CD4-positive, alpha-beta T cell treated with Interleukin-1 beta for 1 hour (primary cell): ENCODE measurements around the gene NUCB1.

Source experiments
- DNase-seq, 2 donors: peaks; one replicate each; pipeline ENCODE4 v3.0.0-alpha.2; 2020 to 2022

NUCB1 gene

DNA sequence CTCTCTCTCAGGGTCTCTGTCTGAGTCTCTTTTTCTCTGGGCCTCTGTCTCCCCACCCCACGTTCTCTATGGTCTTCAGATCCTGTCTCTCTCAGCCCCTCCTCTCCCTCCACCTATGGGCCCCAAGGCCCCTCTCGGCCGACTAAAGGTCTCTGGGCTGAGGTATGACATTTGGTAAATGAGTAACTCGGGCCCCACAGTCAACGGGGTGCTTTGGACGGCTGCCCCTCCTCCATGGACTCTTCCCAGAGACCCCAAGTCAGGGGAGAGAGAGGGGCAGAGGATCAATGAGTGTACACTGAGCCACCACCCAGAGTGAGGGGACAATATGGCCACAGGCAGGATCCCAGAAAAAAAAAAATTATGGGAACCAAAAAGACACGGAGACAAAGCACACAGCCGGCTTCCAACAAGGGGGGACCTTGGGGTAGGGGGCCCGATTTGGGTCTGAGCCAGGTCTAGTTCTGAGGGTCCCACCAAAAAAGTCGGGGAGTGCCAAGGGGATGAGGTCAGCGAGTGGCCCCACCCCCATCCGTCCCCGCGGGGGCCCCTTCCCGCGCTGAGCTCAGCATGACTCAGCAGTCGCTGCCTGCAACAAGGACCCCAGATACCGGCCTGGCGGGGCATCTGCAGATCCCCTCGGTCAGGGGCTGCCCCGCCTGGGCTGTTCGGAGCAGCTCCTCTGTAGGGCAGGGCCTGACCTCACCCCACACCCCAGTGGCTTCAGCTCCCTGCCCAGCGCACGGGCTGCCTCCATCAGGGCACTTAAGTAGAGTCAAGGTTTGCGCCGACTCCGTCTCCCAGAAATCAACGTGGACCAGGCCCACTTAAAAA, 63.5 kb downstream of the NUCB1 start:
- peak; percentile 54 to 63 for DNase-seq

GRCh38 chr19:48964205-48965039, 64.3 kb downstream of the NUCB1 start:
- no peak for DNase-seq

DNA sequence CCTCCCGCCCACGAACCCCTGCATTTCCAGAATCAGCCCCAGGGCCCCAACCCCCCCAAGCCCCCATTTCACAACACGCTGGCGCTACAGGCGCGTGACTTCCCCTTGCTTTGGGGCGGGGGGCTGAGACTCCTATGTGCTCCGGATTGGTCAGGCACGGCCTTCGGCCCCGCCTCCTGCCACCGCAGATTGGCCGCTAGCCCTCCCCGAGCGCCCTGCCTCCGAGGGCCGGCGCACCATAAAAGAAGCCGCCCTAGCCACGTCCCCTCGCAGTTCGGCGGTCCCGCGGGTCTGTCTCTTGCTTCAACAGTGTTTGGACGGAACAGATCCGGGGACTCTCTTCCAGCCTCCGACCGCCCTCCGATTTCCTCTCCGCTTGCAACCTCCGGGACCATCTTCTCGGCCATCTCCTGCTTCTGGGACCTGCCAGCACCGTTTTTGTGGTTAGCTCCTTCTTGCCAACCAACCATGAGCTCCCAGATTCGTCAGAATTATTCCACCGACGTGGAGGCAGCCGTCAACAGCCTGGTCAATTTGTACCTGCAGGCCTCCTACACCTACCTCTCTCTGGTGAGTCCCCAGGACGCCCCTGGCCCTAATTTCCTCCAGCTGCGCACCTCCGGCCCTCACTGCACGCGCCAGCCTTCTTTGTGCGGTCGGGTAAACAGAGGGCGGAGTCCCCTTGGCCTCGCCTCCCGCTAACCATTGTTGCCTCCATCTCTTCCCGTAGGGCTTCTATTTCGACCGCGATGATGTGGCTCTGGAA, 65.1 kb downstream of the NUCB1 start, which contains the start of gene FTL:
TSS of gene FTL (plus strand) at position 270 of the 766 bp plus-strand sequence. CDS start at position 469, 199 bp downstream.
- DNase-seq, result peak; percentile 93 to 96

GRCh38 chr19:48965806-48966540, 65.9 kb downstream of the NUCB1 start:
- peak; percentile 87 to 89 for DNase-seq

- DNase-seq, result no peak
Observed at GRCh38 chr19:48966541-48967345, 66.6 kb downstream of the NUCB1 start.

DNA sequence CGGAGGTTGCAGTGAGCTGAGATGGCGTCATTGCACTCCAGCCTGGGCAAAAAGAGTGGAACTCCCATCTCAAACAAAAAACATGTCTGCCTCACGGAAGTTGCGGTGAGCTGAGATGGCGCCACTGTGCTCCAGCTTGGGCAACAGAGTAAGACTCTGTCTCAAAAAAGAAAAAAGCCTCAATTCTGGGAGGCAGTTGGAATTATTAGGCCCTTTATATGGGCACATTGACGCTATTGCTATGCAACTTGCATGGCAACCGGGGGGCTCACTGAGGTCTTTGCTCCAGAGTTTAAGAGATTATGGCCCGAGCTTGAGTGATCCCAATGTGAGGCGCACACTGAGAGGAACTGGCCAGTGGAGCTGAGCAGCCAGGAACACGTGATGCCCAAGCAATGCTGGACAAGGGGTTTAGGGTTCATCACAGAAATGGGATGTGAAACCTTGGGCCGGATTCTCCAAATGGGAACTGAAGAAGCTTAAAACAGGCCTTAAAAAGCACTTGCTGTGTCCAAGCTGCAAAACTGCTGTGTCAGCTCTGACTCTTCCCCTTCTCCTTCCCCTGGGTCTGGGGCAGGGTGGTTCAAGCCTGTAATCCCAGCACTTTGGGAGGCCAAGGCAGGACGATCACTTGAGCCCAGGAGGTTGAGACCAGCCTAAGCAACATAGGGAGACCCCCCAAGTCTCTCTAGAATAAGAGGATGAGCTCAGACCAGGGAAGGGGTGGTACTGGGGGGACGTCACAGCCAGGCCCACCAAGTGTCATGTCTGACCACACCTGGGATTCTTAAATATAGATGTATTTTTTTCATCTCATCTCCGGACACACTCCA, 67.5 kb downstream of the NUCB1 start:
- DNase-seq, result peak in 1 of 2 donors; percentile 74

DNA sequence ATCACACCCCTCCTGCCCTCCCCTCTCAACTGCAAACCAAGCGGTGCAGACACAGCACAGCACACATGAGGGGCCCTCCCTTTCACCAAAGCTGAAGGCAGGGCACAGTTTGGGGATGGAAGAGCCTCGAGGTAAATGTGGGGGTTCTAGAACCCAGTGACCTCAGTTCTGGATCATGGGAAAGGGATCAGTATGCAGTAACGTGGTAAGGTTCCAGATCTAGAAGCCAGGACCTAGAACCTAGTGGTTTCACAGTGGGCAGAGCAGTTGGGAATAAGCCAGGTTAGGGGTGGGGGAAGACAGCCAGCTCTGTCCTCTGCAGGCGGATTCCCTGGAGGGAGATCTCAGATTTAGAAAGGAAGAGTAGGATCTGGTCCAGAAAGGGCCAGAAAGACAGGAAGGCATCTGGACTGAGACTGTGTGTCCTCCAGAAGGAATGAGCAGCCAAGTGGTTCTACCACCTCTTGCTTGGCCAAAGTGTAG, 68.1 kb downstream of the NUCB1 start:
- no peak for DNase-seq

DNA sequence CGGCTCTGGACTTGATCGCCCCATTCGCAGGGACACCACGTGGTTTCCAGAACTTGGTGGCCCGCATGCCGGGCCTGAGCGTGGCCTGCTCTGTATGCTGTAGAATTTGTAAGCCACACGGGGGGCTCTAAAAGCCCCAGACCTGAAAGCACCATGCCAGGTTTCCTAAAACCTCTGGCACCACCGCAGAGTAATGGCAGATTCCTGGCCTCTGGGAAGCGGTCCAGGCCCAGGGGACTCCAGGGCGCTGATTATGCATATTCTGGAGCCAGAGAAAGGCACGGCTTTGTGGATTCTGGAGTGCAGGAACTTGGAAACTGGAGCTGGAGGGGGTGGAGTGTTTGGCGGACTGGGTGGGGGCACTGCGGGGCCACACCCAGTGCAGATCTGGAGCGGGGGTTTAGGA, 68.7 kb downstream of the NUCB1 start:
- no peak for DNase-seq

- DNase-seq, result no peak
Observed at GRCh38 chr19:48969276-48970138, 69.4 kb downstream of the NUCB1 start.

DNA sequence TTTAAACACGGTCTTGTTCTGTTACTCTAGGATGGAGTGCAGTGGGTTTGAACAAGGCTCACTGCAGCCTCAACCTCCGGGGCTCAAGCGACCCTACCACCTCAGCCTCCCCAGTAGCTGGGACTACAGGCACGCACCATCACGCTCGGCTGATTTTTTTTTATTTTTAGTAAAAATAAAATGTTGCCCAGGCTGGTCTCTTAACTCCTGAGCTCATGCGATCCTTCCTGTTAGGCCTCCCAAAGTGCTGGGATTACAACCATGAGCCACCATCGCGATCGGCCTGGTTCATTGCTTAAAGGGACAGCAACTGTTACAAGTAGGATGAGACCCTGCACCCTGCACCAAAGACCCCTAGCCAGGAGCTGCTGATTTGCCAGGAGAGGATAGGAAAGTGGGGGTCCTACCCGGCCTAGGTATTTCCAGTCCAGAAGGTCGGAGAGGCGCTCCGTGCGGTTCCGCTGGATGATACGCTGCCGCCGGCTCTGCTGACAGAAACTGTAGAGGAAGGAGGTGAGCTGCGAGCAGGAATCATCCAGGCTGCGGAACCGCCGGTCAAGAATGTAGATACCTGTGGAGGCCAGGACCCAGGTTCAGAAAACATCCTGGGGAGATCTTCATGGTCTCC, 70.1 kb downstream of the NUCB1 start:
- no peak for DNase-seq

GRCh38 chr19:48970923-48971395, 70.8 kb downstream of the NUCB1 start:
- DNase-seq, result peak; percentile 78 to 82
